IMR-90 (cell line): Measurements from ENCODE around the gene REPS2. TPM values are rescaled to one million over a fixed set of nuclear protein-coding genes. Genes with fewer than 3 reads are reported as not detected.

ENCODE experiments used
- ATAC-seq: fragments of 200-7000 bp; cut with Tn5 transposase; 2 replicates; pipeline ENCODE4 v1.9.1; 2020; ENCODE audit warnings: low read depth, mild to moderate bottlenecking, moderate library complexity
- BruUV-seq: library from RNA; stranded (reverse); fragments of 400-500 nt; replicated peaks from 2 replicates; lab custom pipeline; 2021; lab: Mats Ljungman, UMichigan
- CTCF ChIA-PET: fragments of 300-600 bp; formaldehyde crosslinking; extraction: SDS; loops from one replicate; lab custom pipeline; 2021; ENCODE audit warnings: antibody characterized with exemption; lab: Yijun Ruan, JAX
- POLR2A ChIA-PET: fragments of 300-600 bp; sonication (Branson Sonifier 250); formaldehyde crosslinking; loops from one replicate; lab custom pipeline; 2022; ENCODE audit warnings: antibody characterized with exemption; ENCODE audit not compliant: unreplicated experiment; lab: Charles Lee
- DNase-seq: peaks from one replicate; pipeline ENCODE4 v3.0.0; 2013
- H2AFZ ChIP-seq: replicated peaks from 2 replicates; pipeline ENCODE3; 2013; ENCODE audit warnings: low read length, mild to moderate bottlenecking; ENCODE audit not compliant: poor library complexity
- H2AK5ac ChIP-seq: 2 replicates; pipeline ENCODE4 v1.6.1; 2013; ENCODE audit warnings: low read depth, low read length, inconsistent platforms
- H2AK9ac ChIP-seq: replicated peaks from 2 replicates; pipeline ENCODE3; 2013; ENCODE audit warnings: mild to moderate bottlenecking, low read depth, low read length, moderate library complexity; ENCODE audit not compliant: poor library complexity
- H2BK120ac ChIP-seq: 2 replicates; pipeline ENCODE4 v1.6.1; 2013; ENCODE audit warnings: low read depth, low read length, inconsistent platforms
- H2BK15ac ChIP-seq: 3 replicates; pipeline ENCODE4 v1.6.1; 2013; ENCODE audit warnings: low read depth, low read length, inconsistent platforms
- H2BK20ac ChIP-seq: 2 replicates; pipeline ENCODE4 v1.6.1; 2013; ENCODE audit warnings: low read depth, mild to moderate bottlenecking, inconsistent platforms, low read length, moderate library complexity
- H2BK5ac ChIP-seq: 2 replicates; pipeline ENCODE4 v1.6.1; 2013; ENCODE audit warnings: mild to moderate bottlenecking, low read depth, low read length, inconsistent platforms; ENCODE audit not compliant: poor library complexity, severe bottlenecking
- H3K14ac ChIP-seq: replicated peaks from 2 replicates; pipeline ENCODE4 v1.6.1; 2013; ENCODE audit warnings: low read depth, low read length, inconsistent platforms
- H3K18ac ChIP-seq: 2 replicates; pipeline ENCODE4 v1.6.1; 2013; ENCODE audit warnings: low read depth, low read length, control low read depth
- H3K23ac ChIP-seq: 2 replicates; pipeline ENCODE4 v1.6.1; 2013; ENCODE audit warnings: low read depth, low read length, inconsistent platforms
- H3K27ac ChIP-seq: 2 replicates; pipeline ENCODE4 v1.5.1; 2013; ENCODE audit warnings: mild to moderate bottlenecking, control low read depth, low read length; ENCODE audit not compliant: insufficient read depth
- H3K27me3 ChIP-seq: 2 replicates; pipeline ENCODE4 v1.6.1; 2013; ENCODE audit warnings: low read length; ENCODE audit not compliant: control insufficient read depth, insufficient read depth
- H3K36me3 ChIP-seq: 2 replicates; pipeline ENCODE4 v1.6.1; 2013; ENCODE audit warnings: low read length, mixed read lengths; ENCODE audit not compliant: control insufficient read depth, insufficient read depth
- H3K4ac ChIP-seq: 2 replicates; pipeline ENCODE4 v1.6.1; 2013; ENCODE audit warnings: low read depth, low read length, inconsistent platforms
- H3K4me1 ChIP-seq: 2 replicates; pipeline ENCODE4 v1.6.1; 2013; ENCODE audit warnings: low read length, mixed read lengths; ENCODE audit not compliant: control insufficient read depth, insufficient read depth
- H3K4me2 ChIP-seq: 2 replicates; pipeline ENCODE4 v1.6.1; 2013; ENCODE audit warnings: low read depth, mild to moderate bottlenecking, control low read depth, low read length, moderate library complexity
- H3K4me3 ChIP-seq: 2 replicates; pipeline ENCODE4 v1.5.1; 2013; ENCODE audit warnings: low read depth, mild to moderate bottlenecking, control low read depth, low read length, moderate library complexity; ENCODE audit not compliant: insufficient read depth
- H3K56ac ChIP-seq: 2 replicates; pipeline ENCODE4 v1.6.1; 2013; ENCODE audit warnings: low read length, inconsistent platforms; ENCODE audit not compliant: insufficient read depth; ENCODE audit errors: extremely low read depth
- H3K79me1 ChIP-seq, 2 experiments: 2 replicates each; pipeline ENCODE4 v1.6.1; 2013; ENCODE audit warnings: low read length in 2 of 2, inconsistent platforms in 1 of 2, low read depth in 1 of 2
- H3K9ac ChIP-seq: 2 replicates; pipeline ENCODE4 v1.6.1; 2013; ENCODE audit warnings: low read depth, low read length, control low read depth
- H3K9me1 ChIP-seq: 2 replicates; pipeline ENCODE4 v1.6.1; 2013; ENCODE audit warnings: low read length, inconsistent platforms; ENCODE audit not compliant: insufficient read depth
- H3K9me3 ChIP-seq: 2 replicates; pipeline ENCODE4 v1.6.1; 2013; ENCODE audit warnings: low read length; ENCODE audit not compliant: control insufficient read depth, insufficient read depth
- H4K20me1 ChIP-seq: 2 replicates; pipeline ENCODE4 v1.6.1; 2013; ENCODE audit warnings: low read length, inconsistent platforms; ENCODE audit not compliant: insufficient read depth
- H4K5ac ChIP-seq: 2 replicates; pipeline ENCODE4 v1.6.1; 2013; ENCODE audit warnings: mild to moderate bottlenecking, low read depth, low read length, control low read depth
- H4K8ac ChIP-seq, 2 experiments: 2 replicates each; pipeline ENCODE4 v1.6.1; 2013; ENCODE audit warnings: low read depth in 2 of 2, low read length in 2 of 2, control low read depth in 1 of 2, inconsistent platforms in 1 of 2
- H4K91ac ChIP-seq: 2 replicates; pipeline ENCODE4 v1.6.1; 2013; ENCODE audit warnings: low read depth, low read length, inconsistent platforms; ENCODE audit not compliant: insufficient read depth
- ELK1 ChIP-seq: fragments of 150-350 bp; IDR thresholded peaks from 2 replicates; pipeline ENCODE4 v1.6.1; 2016; ENCODE audit warnings: low read depth, mild to moderate bottlenecking, low read length, moderate library complexity, borderline replicate concordance
- FOS ChIP-seq: fragments of 150-350 bp; IDR thresholded peaks from 2 replicates; pipeline ENCODE4 v1.6.1; 2016; ENCODE audit warnings: low read depth, low read length
- MAFK ChIP-seq: IDR thresholded peaks from 2 replicates; pipeline ENCODE4 v1.6.1; 2012; ENCODE audit warnings: low read depth, low read length, improper control_type of control experiment
- MAZ ChIP-seq: IDR thresholded peaks from 2 replicates; pipeline ENCODE4 v1.6.1; 2012; ENCODE audit warnings: low read depth, mild to moderate bottlenecking, low read length, improper control_type of control experiment, moderate library complexity, borderline replicate concordance
- MXI1 ChIP-seq: IDR thresholded peaks from 2 replicates; pipeline ENCODE4 v1.6.1; 2012; ENCODE audit warnings: low read depth, mild to moderate bottlenecking, low read length, moderate library complexity, borderline replicate concordance
- POLR2A ChIP-seq: IDR thresholded peaks from 2 replicates; pipeline ENCODE4 v1.6.1; 2012; ENCODE audit warnings: mild to moderate bottlenecking, low read depth, low read length
- RCOR1 ChIP-seq: IDR thresholded peaks from 2 replicates; pipeline ENCODE4 v1.6.1; 2012; ENCODE audit warnings: mild to moderate bottlenecking, low read length, improper control_type of control experiment; ENCODE audit not compliant: insufficient replicate concordance
- RFX5 ChIP-seq: IDR thresholded peaks from 2 replicates; pipeline ENCODE4 v1.8.0; 2012; ENCODE audit warnings: low read depth, mild to moderate bottlenecking, low read length, moderate library complexity
- SMC3 ChIP-seq: fragments of 150-350 bp; IDR thresholded peaks from 2 replicates; pipeline ENCODE4 v1.6.1; 2016; ENCODE audit warnings: low read depth, mild to moderate bottlenecking, antibody characterized with exemption, low read length, moderate library complexity
- USF2 ChIP-seq: fragments of 150-350 bp; IDR thresholded peaks from 2 replicates; pipeline ENCODE4 v1.6.1; 2017; ENCODE audit warnings: mild to moderate bottlenecking, antibody characterized with exemption, low read length, low read depth
- WGBS, 2 experiments: methylation state at CpG; one replicate each; pipeline versions ENCODE4 v1.1.5 to v1.1.7; 2013; ENCODE audit warnings: missing lambda C conversion rate in 2 of 2; ENCODE audit not compliant: insufficient read length in 1 of 2; ENCODE audit errors: extremely low coverage in 2 of 2; 5-methylcytosine and 5-hydroxymethylcytosine counted together
- dilution Hi-C: fragments of 300-500 bp; cut with HindIII; formaldehyde crosslinking; loops from one replicate; pipeline ENCODE4 v1.14.3; 2018; ENCODE audit warnings: low sequenced_read_pairs; ENCODE audit not compliant: unreplicated experiment
- in situ Hi-C: fragments of 300-500 bp; cut with MboI; formaldehyde crosslinking; loops from 3 replicates; pipeline ENCODE4 v1.14.3; 2019; ENCODE audit warnings: low sequenced_read_pairs, inconsistent platforms, mixed read lengths
- intact Hi-C: fragments of 100-400 bp; cut with micrococcal nuclease; formaldehyde crosslinking; loops from 2 replicates; pipeline ENCODE4 v1.10.0; 2022
- polyA plus RNA-seq, 3 experiments: library from polyadenylated mRNA; depleted of rRNA; stranded (reverse); fragments of >200 nt; gene quantifications; 2 replicates each; pipeline ENCODE4 v1.2.3, GENCODE V29; 2012; ENCODE audit warnings: low replicate concordance in 1 of 3
- total RNA-seq: library from RNA; depleted of rRNA; stranded (reverse); fragments of >200 nt; gene quantifications from 2 replicates; pipeline ENCODE4 v1.2.3, GENCODE V29; 2012

Gene REPS2
- total and polyA plus RNA-seq, 2 of the 4 experiments (the other 2 are of a cell fraction) = 0.02 to 0.18 TPM

- TF ChIP-seq POLR2A = no peak
Observed at GRCh38 chrX:17036171-17036961, 89.9 kb downstream of the REPS2 start (continued).

GRCh38 chrX:17038277-17038676 lies 91.8 kb downstream of the REPS2 start:
- Histone ChIP-seq H2AFZ (no peak overlapping the region), H3K4me1 (no peaks in the 10 kb centered on the region), H4K5ac (no peak overlapping the region), H3K23ac (no peak overlapping the region), H4K8ac (no peak overlapping the region), H3K9me1 (no peaks in the 10 kb centered on the region), H3K36me3 (no peaks in the 10 kb centered on the region), H2BK5ac (no peak overlapping the region), H3K4ac (no peak overlapping the region), H3K27me3 (peaks cover 26% of the 10 kb centered on the region), H3K4me2 (no peak overlapping the region), H3K4me3 (no peak overlapping the region), H3K9me3 (no peaks in the 10 kb centered on the region; the same call in 1 of the 2 replicates), H3K18ac (no peak overlapping the region), H2AK5ac (no peak overlapping the region), H3K9ac (no peak overlapping the region), H3K27ac (no peak overlapping the region), H3K14ac (no peak overlapping the region), H3K56ac (no peak overlapping the region), H4K91ac (no peak overlapping the region), H2BK15ac (no peak overlapping the region), H2BK120ac (no peak overlapping the region), H4K20me1 (no peaks in the 10 kb centered on the region), H2AK9ac (no peak overlapping the region), H3K79me1 (no peaks in the 10 kb centered on the region), H2BK20ac (no peak overlapping the region)
- BruUV-seq = no TSS peak
- in situ Hi-C loops = no loop called here
- DNase-seq (no peak), ATAC-seq (no peak)
- TF ChIP-seq MAZ (no peak), SMC3 (no peak), ELK1 (no peak), MXI1 (no peak), USF2 (no peak), RFX5 (no peak), RCOR1 (no peak), FOS (no peak), MAFK (no peak), POLR2A (no peak)
- dilution Hi-C loops = no loop called here
- WGBS, 2 experiments = no CpG with 5 or more reads among the region's 3 CpGs
- ChIA-PET CTCF (interaction anchor here (1.4 kb wide), 1 partner anchor 8 kb away, joined by 9 read pairs; no protein-coding TSS in a partner anchor), POLR2A (no interaction called here)
- intact Hi-C loops = no loop called here
